Cardiac fibroblast (primary cell): ENCODE results near the gene OSM.

ENCODE experiments used
- DNase-seq, 2 donors: peaks; one replicate each; pipeline versions ENCODE4 v3.0.0 to v3.0.0-alpha.2; 2010; ENCODE audit warnings: low read depth in 2 of 2
- H3K4me3 ChIP-seq, 2 donors: replicated peaks in 1 of 2; 1 replicate in 1 of 2; 2 replicates in 1 of 2; pipeline ENCODE4 v1.5.1; 2011; ENCODE audit warnings: low read depth in 2 of 2, low read length in 2 of 2, mild to moderate bottlenecking in 2 of 2, moderate library complexity in 1 of 2
- TF ChIP-seq, protein P1 (sequence below): IDR thresholded peaks from one replicate; pipeline ENCODE4 v1.5.1; 2011; ENCODE audit warnings: low read depth, mild to moderate bottlenecking, low read length, inconsistent platforms

OSM gene

GRCh38 chr22:30263883-30264282 lies 2.8 kb downstream of the OSM start:
- no peak overlapping the region for H3K4me3 ChIP-seq
- TF ChIP-seq, protein P1, sequence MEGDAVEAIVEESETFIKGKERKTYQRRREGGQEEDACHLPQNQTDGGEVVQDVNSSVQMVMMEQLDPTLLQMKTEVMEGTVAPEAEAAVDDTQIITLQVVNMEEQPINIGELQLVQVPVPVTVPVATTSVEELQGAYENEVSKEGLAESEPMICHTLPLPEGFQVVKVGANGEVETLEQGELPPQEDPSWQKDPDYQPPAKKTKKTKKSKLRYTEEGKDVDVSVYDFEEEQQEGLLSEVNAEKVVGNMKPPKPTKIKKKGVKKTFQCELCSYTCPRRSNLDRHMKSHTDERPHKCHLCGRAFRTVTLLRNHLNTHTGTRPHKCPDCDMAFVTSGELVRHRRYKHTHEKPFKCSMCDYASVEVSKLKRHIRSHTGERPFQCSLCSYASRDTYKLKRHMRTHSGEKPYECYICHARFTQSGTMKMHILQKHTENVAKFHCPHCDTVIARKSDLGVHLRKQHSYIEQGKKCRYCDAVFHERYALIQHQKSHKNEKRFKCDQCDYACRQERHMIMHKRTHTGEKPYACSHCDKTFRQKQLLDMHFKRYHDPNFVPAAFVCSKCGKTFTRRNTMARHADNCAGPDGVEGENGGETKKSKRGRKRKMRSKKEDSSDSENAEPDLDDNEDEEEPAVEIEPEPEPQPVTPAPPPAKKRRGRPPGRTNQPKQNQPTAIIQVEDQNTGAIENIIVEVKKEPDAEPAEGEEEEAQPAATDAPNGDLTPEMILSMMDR = no peak
- no peak for DNase-seq

DNA sequence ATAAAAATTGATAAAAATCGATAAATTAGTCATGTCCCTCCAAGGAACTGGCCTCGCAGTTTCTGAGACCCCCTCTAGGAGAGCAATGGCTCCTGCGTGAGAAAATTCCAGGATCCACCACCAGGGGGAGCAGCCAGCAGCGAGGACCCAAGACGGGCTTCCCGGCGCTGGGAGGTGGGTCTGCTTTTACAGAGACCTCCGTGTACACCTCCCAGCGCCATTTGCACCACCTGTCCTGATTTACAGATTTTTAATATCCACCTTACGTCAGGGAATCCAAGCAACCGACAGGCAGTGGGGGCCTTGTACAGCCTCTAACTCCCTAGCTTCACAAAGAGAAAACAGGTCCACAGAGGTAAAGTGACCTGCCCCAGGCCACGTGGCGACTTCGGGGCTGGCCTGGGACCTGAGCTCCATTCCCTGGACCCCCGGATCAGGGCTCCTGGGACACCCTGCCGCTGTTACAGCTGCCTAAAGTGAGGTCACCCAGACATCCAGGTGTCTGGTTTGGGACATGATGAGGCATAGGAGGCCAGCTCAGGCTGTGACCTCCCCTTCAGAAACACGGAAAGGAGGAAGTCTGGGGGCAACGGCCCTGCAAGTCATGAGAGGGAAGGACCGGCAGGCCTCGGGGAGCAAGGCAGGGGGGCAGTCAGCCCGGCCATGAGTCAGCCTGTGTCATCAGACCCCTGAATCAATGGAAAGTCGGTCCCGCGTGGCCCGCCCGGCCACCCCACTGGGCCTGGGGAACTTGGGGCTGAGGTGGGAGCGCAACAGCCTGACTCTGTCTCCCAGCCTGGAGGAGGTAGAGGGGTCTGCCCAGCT lies 3.5 kb downstream of the OSM start:
- H3K4me3 ChIP-seq = peak overlapping the region in 1 of 2 donors; percentile 26
- TF ChIP-seq, protein P1 = peak; percentile 97
- peak; percentile 72 for DNase-seq

DNA sequence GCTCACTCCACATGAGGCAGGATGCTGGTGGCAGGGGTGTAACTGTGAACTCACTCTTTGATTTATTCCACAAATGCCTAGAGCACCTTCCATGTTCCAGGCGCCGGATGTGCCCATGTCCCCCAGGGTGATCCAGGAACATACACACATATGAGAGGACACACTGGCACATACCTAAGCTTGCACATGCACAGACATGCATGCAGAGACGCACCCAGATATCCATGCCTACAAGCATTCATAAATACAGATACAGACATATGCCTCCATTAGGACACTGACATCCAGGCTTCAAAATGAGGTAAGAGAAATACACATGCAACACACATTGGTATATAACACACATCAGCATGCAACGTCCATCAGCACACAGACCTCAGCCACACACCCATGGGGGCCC lies 4.5 kb downstream of the OSM start:
- DNase-seq = no peak
- TF ChIP-seq, protein P1 = no peak
- H3K4me3 ChIP-seq = no peak overlapping the region

- H3K4me3 ChIP-seq = no peak overlapping the region
- peak in 1 of 2 donors; percentile 39 for DNase-seq
- TF ChIP-seq, protein P1 = no peak
These were observed 5.5 kb downstream of the OSM start for GRCh38 chr22:30261134-30261533.

- no peak overlapping the region for H3K4me3 ChIP-seq
- DNase-seq = no peak
- TF ChIP-seq, protein P1 = no peak
These were observed 6.0 kb downstream of the OSM start for GRCh38 chr22:30260682-30261081.

DNA sequence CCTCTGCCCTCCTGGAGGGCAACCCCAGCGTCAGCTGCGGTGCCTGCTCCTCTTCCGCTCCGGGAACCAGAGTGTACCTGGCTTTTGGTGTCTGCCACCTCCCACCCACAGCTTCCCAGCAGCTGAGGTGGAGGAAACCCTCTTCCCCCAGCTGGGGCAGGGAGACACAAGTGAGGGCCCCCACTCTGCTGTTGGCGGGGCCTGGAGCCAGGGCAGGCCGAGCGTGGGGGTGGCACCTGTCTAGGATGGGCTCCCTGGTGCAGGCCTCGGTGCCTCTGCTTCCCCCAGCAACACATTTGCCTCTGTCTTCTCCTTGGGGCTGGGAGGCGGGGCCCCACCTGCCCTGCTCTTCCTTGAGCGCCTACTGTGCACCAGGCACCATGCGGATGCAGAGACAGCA lies 6.4 kb downstream of the OSM start:
- H3K4me3 ChIP-seq = no peak overlapping the region
- DNase-seq = no peak
- TF ChIP-seq, protein P1 = no peak
